GM21576 (cell line): ENCODE results near the gene PCSK6.

Experiments
- ATAC-seq: cut with Tn5 transposase; IDR thresholded peaks from one replicate; pipeline ENCODE4 v1.9.1; 2021; ENCODE audit warnings: mild to moderate bottlenecking, moderate library complexity; ENCODE audit not compliant: unreplicated experiment

The PCSK6 gene

GRCh38 chr15:101523560-101523940 is 34.0 kb upstream of the PCSK6 start:
- ATAC-seq: no peak

GRCh38 chr15:101522621-101523559 is 33.4 kb upstream of the PCSK6 start:
- no peak for ATAC-seq

- no peak for ATAC-seq
These were observed 32.6 kb upstream of the PCSK6 start for GRCh38 chr15:101522091-101522490.

- ATAC-seq: no peak
These were observed 32.1 kb upstream of the PCSK6 start for GRCh38 chr15:101521591-101521990.

GRCh38 chr15:101521069-101521468 is 31.6 kb upstream of the PCSK6 start:
- no peak for ATAC-seq

GRCh38 chr15:101520395-101520794 is 30.9 kb upstream of the PCSK6 start:
- no peak for ATAC-seq

- ATAC-seq: no peak
These were observed 28.0 kb upstream of the PCSK6 start for GRCh38 chr15:101517504-101517903.

- ATAC-seq: no peak
These were observed 24.8 kb upstream of the PCSK6 start for GRCh38 chr15:101514318-101514717.

- no peak for ATAC-seq
These were observed 22.2 kb upstream of the PCSK6 start for GRCh38 chr15:101511717-101512116.

- ATAC-seq: no peak
These were observed 21.0 kb upstream of the PCSK6 start for GRCh38 chr15:101510212-101511197.

GRCh38 chr15:101509279-101509678 is 19.8 kb upstream of the PCSK6 start:
- no peak for ATAC-seq

- ATAC-seq: no peak
These were observed 17.0 kb upstream of the PCSK6 start for GRCh38 chr15:101506491-101506890.

- ATAC-seq: no peak
These were observed 16.3 kb upstream of the PCSK6 start for GRCh38 chr15:101505610-101506337.

GRCh38 chr15:101504866-101505609 is 15.5 kb upstream of the PCSK6 start:
- ATAC-seq: no peak

GRCh38 chr15:101504373-101504772 is 14.9 kb upstream of the PCSK6 start:
- no peak for ATAC-seq

GRCh38 chr15:101503296-101503599 is 13.7 kb upstream of the PCSK6 start:
- no peak for ATAC-seq

- ATAC-seq: no peak
These were observed 13.2 kb upstream of the PCSK6 start for GRCh38 chr15:101502572-101503295.

GRCh38 chr15:101501703-101502373 is 12.3 kb upstream of the PCSK6 start:
- peak; percentile 61 for ATAC-seq

GRCh38 chr15:101500865-101501551 is 11.5 kb upstream of the PCSK6 start:
- ATAC-seq: no peak
